PFSK-1 (cell line): ENCODE measurements around the gene TP53I13.

ENCODE experiments used
- FOXP2 ChIP-seq: optimal IDR thresholded peaks from 2 replicates; pipeline ENCODE3; 2011; ENCODE audit warnings: borderline replicate concordance, control low read depth, inconsistent platforms; ENCODE audit not compliant: insufficient read depth; ENCODE audit errors: extremely low read length, extremely low read depth
- POLR2AphosphoS5 ChIP-seq: IDR thresholded peaks from 2 replicates; pipeline ENCODE4 v1.6.1; 2012; ENCODE audit warnings: low read depth, mild to moderate bottlenecking, control low read depth, low read length, moderate library complexity
- SIN3A ChIP-seq: IDR thresholded peaks from 2 replicates; pipeline ENCODE4 v1.6.1; 2012; ENCODE audit warnings: mild to moderate bottlenecking, low read length, moderate library complexity, borderline replicate concordance; ENCODE audit not compliant: insufficient read depth
- TAF1 ChIP-seq: IDR thresholded peaks from 2 replicates; pipeline ENCODE4 v1.6.1; 2012; ENCODE audit warnings: low read length, control low read depth, borderline replicate concordance; ENCODE audit not compliant: insufficient read depth
- TF ChIP-seq, protein P1 (sequence below), 2 experiments: IDR thresholded peaks; 2 replicates each; pipeline versions ENCODE4 v1.6.1 to v1.8.0; 2011 to 2012; ENCODE audit warnings: low read depth in 2 of 2, low read length in 2 of 2, control low read depth in 1 of 2, inconsistent platforms in 1 of 2, mild to moderate bottlenecking in 1 of 2, moderate library complexity in 1 of 2; ENCODE audit not compliant: insufficient read depth in 1 of 2

Gene TP53I13

DNA sequence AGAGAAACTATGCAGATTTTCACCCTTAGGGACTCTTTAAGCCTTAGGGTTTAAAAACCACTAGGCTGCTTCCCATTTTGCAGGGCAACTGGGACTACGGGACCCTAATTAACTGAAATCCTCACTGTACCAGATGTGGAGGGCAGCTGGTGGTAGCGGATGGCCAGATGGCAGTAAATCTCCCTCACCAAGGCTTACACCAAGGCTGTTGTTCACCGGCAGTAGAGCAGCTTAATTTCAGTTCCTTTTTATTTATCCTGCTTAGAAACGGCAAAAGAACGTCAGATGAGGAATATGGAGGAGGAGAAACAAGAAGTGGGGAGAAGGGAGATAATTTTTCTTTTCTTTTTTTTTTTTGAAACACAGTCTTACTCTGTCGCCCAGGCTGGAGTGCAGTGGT is 8.2 kb upstream of the TP53I13 start:
- TF ChIP-seq TAF1 (no peak), SIN3A (no peak), FOXP2 (no peak), POLR2AphosphoS5 (no peak)
- TF ChIP-seq, protein P1, sequence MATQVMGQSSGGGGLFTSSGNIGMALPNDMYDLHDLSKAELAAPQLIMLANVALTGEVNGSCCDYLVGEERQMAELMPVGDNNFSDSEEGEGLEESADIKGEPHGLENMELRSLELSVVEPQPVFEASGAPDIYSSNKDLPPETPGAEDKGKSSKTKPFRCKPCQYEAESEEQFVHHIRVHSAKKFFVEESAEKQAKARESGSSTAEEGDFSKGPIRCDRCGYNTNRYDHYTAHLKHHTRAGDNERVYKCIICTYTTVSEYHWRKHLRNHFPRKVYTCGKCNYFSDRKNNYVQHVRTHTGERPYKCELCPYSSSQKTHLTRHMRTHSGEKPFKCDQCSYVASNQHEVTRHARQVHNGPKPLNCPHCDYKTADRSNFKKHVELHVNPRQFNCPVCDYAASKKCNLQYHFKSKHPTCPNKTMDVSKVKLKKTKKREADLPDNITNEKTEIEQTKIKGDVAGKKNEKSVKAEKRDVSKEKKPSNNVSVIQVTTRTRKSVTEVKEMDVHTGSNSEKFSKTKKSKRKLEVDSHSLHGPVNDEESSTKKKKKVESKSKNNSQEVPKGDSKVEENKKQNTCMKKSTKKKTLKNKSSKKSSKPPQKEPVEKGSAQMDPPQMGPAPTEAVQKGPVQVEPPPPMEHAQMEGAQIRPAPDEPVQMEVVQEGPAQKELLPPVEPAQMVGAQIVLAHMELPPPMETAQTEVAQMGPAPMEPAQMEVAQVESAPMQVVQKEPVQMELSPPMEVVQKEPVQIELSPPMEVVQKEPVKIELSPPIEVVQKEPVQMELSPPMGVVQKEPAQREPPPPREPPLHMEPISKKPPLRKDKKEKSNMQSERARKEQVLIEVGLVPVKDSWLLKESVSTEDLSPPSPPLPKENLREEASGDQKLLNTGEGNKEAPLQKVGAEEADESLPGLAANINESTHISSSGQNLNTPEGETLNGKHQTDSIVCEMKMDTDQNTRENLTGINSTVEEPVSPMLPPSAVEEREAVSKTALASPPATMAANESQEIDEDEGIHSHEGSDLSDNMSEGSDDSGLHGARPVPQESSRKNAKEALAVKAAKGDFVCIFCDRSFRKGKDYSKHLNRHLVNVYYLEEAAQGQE (IDR thresholded peaks at IDR 0.05; ENCODE audit: insufficient read depth in 1 of 2, low read depth in 2 of 2, low read length in 2 of 2) = no peak

DNA sequence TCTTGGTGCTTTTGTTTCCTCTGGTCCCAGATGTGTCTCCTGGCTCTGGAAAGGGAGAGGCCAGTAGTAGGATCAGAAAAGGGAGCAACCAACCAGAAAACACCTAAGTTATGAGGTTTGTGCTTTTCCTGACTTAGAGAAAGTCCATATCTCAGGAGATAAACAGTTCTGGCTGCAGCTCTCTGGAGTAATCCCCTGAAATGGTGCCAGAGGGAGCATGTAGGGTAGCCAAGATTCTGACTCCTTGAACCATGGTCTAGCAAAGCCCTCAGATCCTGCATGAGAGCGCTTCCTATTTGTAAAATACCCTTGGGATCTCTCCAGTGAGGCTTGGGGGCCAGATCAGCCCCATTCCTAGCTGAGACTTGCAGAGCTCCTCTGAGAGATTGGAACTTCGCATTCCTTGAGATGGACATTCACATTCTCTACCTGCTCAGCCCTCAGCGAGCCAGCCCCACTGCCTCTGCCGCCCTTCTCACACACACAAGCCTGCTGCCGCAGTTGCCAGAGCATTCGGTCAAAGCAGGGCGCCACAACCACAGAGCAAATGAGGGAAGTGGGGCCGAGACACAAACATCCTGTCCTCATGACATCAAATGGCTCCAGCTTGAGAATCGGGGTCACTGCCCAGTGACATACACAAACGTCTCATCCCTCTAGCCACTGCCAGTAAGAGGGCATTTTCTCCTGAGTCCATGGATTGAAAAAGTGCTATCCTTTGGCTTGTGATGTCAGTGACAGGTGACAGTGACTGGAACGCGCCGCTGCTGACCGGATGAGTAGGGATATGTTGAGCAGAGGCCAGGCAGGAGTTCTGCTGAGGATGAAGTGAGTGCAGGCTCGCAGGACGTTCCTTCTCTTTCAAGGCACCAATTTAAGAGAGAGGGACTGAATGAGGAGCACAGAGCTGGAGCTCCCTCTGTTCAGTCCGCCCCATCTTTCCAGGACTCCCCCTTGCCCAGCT is 6.7 kb upstream of the TP53I13 start:
- TF ChIP-seq, protein P1 (IDR thresholded peaks at IDR 0.05; ENCODE audit: insufficient read depth in 1 of 2, low read depth in 2 of 2, low read length in 2 of 2) = no peak
- TF ChIP-seq FOXP2 = no peak
- TF ChIP-seq SIN3A = no peak
- no peak for TF ChIP-seq POLR2AphosphoS5
- TF ChIP-seq TAF1 = no peak

DNA sequence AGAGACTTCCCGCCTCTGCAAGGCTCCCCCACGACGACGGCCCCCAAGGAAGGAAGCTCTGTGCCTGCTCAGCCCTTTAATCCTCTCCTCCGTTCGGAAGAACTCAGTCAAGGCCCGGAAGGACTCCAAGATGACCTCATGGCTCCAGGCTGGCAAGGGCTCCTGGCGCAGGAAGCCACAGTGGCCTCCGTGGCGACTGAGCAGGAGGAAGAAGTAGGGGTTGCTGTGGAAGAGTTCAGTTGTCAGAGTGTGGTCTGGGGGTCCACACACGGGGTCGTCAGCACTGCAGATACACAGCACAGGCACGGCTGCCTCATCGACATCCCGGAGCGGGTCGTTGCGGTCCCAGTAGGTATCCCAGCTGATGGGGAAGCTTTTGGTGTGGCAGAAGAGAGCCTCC is 5.9 kb upstream of the TP53I13 start:
- no peak for TF ChIP-seq POLR2AphosphoS5
- TF ChIP-seq, protein P1 (IDR thresholded peaks at IDR 0.05; ENCODE audit: insufficient read depth in 1 of 2, low read depth in 2 of 2, low read length in 2 of 2) = no peak

DNA sequence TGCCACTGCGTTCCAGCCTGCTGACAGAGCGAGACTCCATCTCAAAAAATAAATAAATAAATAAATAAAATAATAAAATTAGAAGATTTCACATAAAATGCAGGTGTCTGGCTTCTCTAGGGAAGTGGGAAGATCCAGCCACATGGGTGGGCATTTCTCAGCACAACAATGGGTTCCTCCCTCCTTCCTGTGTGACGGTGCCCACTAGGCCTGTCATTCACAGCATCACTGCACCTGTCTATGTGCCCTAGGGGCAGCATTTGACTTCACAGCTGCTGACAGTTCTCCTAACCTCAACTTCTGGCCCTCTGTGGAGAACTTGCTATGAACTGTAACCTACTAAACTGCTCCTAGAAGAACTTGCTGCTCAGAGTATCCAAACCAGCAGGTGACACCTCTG is 4.7 kb upstream of the TP53I13 start:
- TF ChIP-seq, protein P1 (IDR thresholded peaks at IDR 0.05; ENCODE audit: insufficient read depth in 1 of 2, low read depth in 2 of 2, low read length in 2 of 2) = no peak
- TF ChIP-seq FOXP2 = no peak
- TF ChIP-seq TAF1 = no peak
- TF ChIP-seq POLR2AphosphoS5 = no peak
- TF ChIP-seq SIN3A = no peak
